ENCODE results near the gene WDFY4. TPM values are rescaled to one million over a fixed set of nuclear protein-coding genes. Genes with fewer than 3 reads are reported as not detected.
"Not testable (repeated sequence)": the region's sequence is repeated elsewhere in the genome, so short reads cannot be mapped to it uniquely, and the experiment has no call there.

Gene WDFY4
- total RNA-seq, 1 donor from 2014 or later = not detected

- Mint-ChIP-seq H3K36me3 (ENCODE audit: low read depth) (peaks cover 6% of the 10 kb centered on the region), H3K27me3 (ENCODE audit: low read depth) (peaks cover 3% of the 10 kb centered on the region), H3K4me3 (ENCODE audit: unreplicated experiment) (no peak overlapping the region), H3K27ac (ENCODE audit: unreplicated experiment) (no peak overlapping the region), H3K4me1 (ENCODE audit: low read depth) (peaks cover 14% of the 10 kb centered on the region), H3K9me3 (ENCODE audit: low read depth) (peaks cover 22% of the 10 kb centered on the region)
- no peak for DNase-seq (ENCODE audit: low spot score)
- TF ChIP-seq, protein P1, sequence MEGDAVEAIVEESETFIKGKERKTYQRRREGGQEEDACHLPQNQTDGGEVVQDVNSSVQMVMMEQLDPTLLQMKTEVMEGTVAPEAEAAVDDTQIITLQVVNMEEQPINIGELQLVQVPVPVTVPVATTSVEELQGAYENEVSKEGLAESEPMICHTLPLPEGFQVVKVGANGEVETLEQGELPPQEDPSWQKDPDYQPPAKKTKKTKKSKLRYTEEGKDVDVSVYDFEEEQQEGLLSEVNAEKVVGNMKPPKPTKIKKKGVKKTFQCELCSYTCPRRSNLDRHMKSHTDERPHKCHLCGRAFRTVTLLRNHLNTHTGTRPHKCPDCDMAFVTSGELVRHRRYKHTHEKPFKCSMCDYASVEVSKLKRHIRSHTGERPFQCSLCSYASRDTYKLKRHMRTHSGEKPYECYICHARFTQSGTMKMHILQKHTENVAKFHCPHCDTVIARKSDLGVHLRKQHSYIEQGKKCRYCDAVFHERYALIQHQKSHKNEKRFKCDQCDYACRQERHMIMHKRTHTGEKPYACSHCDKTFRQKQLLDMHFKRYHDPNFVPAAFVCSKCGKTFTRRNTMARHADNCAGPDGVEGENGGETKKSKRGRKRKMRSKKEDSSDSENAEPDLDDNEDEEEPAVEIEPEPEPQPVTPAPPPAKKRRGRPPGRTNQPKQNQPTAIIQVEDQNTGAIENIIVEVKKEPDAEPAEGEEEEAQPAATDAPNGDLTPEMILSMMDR (IDR thresholded peaks at IDR 0.05) = no peak
Observed at GRCh38 chr10:48638739-48639527, 45.7 kb upstream of the WDFY4 start.

- peaks cover 22% of the 10 kb centered on the region for H3K9me3 Mint-ChIP-seq (ENCODE audit: low read depth)
- H3K27me3 Mint-ChIP-seq (ENCODE audit: low read depth) = peaks cover 3% of the 10 kb centered on the region
- H3K4me1 Mint-ChIP-seq (ENCODE audit: low read depth) = peaks cover 7% of the 10 kb centered on the region
- H3K4me3 Mint-ChIP-seq (ENCODE audit: unreplicated experiment) = no peak overlapping the region
- no peak for DNase-seq (ENCODE audit: low spot score)
- H3K36me3 Mint-ChIP-seq (ENCODE audit: low read depth) = peaks cover 6% of the 10 kb centered on the region
- TF ChIP-seq, protein P1 (IDR thresholded peaks at IDR 0.05) = no peak
- H3K27ac Mint-ChIP-seq (ENCODE audit: unreplicated experiment) = no peak overlapping the region
Observed at GRCh38 chr10:48639632-48640031, 45.0 kb upstream of the WDFY4 start.

- Mint-ChIP-seq H3K27me3 (ENCODE audit: low read depth) (peaks cover 5% of the 10 kb centered on the region), H3K4me3 (ENCODE audit: unreplicated experiment) (no peak overlapping the region), H3K36me3 (ENCODE audit: low read depth) (peaks cover 6% of the 10 kb centered on the region), H3K27ac (ENCODE audit: unreplicated experiment) (no peak overlapping the region), H3K4me1 (ENCODE audit: low read depth) (no peaks in the 10 kb centered on the region), H3K9me3 (ENCODE audit: low read depth) (peaks cover 22% of the 10 kb centered on the region)
- no peak for DNase-seq (ENCODE audit: low spot score)
- TF ChIP-seq, protein P1 (IDR thresholded peaks at IDR 0.05) = no peak
Observed at GRCh38 chr10:48640326-48640725, 44.3 kb upstream of the WDFY4 start.

DNA sequence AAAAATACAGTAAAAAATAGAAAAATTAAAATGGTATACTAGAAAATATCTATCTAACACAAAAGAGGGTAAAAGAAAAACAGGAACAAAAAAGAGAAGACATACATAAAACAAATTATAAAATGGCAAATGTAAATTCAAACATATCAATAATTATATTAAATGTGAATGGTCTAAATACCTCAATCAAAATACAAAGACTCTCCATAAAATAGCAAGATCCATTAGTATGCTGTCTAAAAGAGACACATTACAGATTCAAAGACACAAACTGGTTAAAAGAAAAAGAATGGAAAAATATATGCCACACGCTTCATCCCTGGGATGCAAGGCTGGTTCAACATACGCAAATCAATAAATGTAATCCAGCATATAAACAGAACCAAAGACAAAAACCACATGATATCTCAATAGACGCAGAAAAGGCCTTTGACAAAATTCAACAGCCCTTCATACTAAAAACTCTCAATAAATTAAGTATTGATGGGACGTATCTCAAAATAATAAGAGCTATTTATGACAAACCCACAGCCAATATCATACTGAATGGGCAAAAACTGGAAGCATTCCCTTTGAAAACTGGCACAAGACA is 43.5 kb upstream of the WDFY4 start:
- not testable (repeated sequence) for H3K36me3 Mint-ChIP-seq (ENCODE audit: low read depth); H3K4me3 Mint-ChIP-seq (ENCODE audit: unreplicated experiment); DNase-seq (ENCODE audit: low spot score); H3K27me3 Mint-ChIP-seq (ENCODE audit: low read depth); H3K4me1 Mint-ChIP-seq (ENCODE audit: low read depth); H3K27ac Mint-ChIP-seq (ENCODE audit: unreplicated experiment)
- H3K9me3 Mint-ChIP-seq (ENCODE audit: low read depth) = peaks cover 22% of the 10 kb centered on the region

DNA sequence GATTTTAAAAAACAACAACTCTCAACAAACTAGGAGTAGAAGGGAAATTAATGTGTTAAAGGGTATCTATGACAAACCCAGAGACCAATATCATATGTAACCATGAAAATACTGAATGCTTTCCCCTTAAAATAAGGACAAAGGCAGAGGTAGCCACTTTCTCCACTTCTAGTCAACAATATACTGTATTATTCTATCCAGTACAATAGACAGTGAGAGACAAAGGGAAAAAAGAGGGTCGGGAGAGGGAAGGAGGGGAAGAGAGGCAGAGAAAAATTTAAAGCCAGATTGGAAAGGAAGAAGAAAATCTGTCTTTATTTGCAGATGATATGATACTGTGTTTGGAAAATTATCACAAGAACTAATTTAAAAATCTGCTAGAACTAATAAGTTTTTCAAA is 39.1 kb upstream of the WDFY4 start:
- H3K27ac Mint-ChIP-seq (ENCODE audit: unreplicated experiment) = no peak overlapping the region
- H3K4me1 Mint-ChIP-seq (ENCODE audit: low read depth) = no peaks in the 10 kb centered on the region
- peaks cover 5% of the 10 kb centered on the region for H3K27me3 Mint-ChIP-seq (ENCODE audit: low read depth)
- H3K9me3 Mint-ChIP-seq (ENCODE audit: low read depth) = peaks cover 9% of the 10 kb centered on the region
- TF ChIP-seq, protein P1 (IDR thresholded peaks at IDR 0.05) = no peak
- no peak overlapping the region for H3K4me3 Mint-ChIP-seq (ENCODE audit: unreplicated experiment)
- peaks cover 5% of the 10 kb centered on the region for H3K36me3 Mint-ChIP-seq (ENCODE audit: low read depth)
- no peak for DNase-seq (ENCODE audit: low spot score)

- H3K36me3 Mint-ChIP-seq (ENCODE audit: low read depth); H3K27ac Mint-ChIP-seq (ENCODE audit: unreplicated experiment); H3K4me3 Mint-ChIP-seq (ENCODE audit: unreplicated experiment); H3K9me3 Mint-ChIP-seq (ENCODE audit: low read depth); DNase-seq (ENCODE audit: low spot score); H3K4me1 Mint-ChIP-seq (ENCODE audit: low read depth): not testable (repeated sequence)
- peaks cover 10% of the 10 kb centered on the region for H3K27me3 Mint-ChIP-seq (ENCODE audit: low read depth)
Observed at GRCh38 chr10:48647073-48647472, 37.6 kb upstream of the WDFY4 start.

All from chondrocyte (in vitro differentiated cells).